Measurements from ENCODE around the gene RCE1.

The RCE1 gene

DNA sequence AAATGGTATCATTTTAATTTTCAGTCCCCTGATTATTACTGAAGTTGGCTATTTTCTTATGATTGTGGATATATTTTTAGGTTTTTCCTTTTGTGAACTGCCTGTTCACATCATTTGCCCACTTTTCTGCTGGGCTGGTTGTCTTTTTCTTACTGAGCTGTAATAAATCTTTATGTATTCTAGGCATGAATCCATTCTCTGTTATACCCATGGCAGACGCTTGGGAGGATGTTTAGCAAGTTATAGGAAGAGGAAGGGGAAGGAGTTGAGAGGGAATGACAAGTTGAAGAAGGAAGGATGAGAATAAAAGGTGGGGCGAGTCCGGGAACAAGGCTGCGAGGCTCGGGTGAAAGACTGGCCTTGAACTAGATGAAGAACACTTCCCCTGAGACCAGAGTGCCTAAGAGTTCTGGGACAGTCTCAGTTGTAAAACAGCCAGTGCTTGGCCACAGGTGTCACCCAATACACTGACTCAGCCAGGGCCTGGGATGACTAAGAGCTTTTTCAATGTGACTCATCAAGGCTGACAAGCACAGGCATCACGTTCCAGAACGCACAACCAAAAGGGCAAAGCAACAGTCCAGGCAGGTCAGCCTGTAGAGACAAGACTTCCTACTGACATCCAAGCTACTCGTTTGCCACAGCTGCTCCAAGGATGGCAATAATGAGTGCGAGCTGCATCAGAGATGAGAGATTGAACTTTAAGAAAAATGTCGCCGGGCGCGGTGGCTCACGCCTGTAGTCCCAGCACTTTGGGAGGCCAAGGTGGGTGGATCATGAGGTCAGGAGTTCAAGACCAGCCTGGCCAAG lies 48.8 kb downstream of the RCE1 start:
- no peak for DNase-seq

DNA sequence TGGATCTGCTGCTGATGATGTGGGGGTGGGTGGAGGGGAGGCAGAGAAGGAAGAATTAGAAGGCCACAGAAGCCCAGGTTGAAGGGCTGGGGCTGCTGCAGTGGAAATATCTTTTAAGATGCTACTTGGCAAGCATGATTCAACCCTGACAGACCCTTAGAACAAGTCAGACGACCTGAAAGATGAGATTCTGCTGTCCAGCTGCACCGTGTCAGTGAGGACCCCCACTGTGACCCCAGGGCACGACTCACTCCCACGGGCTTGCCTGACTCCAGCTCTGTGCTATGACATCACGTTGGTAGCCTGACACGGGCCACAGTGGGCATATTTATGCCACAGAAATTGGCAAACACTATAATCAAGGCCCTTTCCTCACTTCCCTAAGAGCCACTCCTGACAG lies 49.7 kb downstream of the RCE1 start:
- no peak for DNase-seq

DNA sequence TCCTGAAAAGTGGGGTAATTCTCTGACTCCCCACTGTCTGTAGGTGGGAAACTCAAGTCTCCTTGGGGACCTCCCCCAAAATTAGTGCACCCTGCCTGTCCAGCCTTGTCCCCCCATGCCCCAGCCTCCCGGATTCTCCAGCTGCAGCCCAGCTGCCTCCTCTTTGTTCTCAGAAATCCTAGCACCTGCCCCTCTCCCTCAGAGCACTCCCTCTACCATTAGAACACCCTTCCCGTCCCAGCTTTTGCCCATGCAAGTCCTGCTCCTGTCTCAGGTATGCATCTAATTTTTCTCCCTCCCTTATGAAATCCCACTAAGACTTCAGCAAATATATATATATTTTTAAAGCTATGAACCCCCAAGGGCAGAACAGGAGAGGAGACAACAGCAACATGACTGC lies 50.9 kb downstream of the RCE1 start:
- DNase-seq = no peak
